Panc1 (cell line): ENCODE data around the gene WBP1L. TPM values are rescaled to one million over a fixed set of nuclear protein-coding genes. Genes with fewer than 3 reads are reported as not detected.

Experiments used
- ATAC-seq: fragments of 200-7000 bp; cut with Tn5 transposase; 2 replicates; pipeline ENCODE4 v1.9.1; 2020; ENCODE audit warnings: mild to moderate bottlenecking, moderate library complexity
- BruUV-seq: library from RNA; stranded (reverse); fragments of 400-500 nt; replicated peaks from 2 replicates; lab custom pipeline; 2021; lab: Mats Ljungman, UMichigan
- CTCF ChIA-PET: fragments of 300-600 bp; sonication (Branson Sonifier 250); formaldehyde crosslinking; loops from one replicate; lab custom pipeline; 2022; ENCODE audit warnings: antibody characterized with exemption; lab: Charles Lee
- POLR2A ChIA-PET: fragments of 300-600 bp; sonication (Branson Sonifier 250); formaldehyde crosslinking; loops from one replicate; lab custom pipeline; 2022; ENCODE audit warnings: antibody characterized with exemption; lab: Charles Lee
- DNase-seq: peaks from one replicate; pipeline ENCODE4 v3.0.0-alpha.2; 2010; ENCODE audit warnings: low read depth, low spot score
- H3K27ac ChIP-seq: 2 replicates; pipeline ENCODE4 v1.5.1; 2011; ENCODE audit warnings: mild to moderate bottlenecking, low read length, inconsistent platforms
- H3K27me3 ChIP-seq: fragments of 200-500 bp; sonication (Bioruptor generic); 2 replicates; pipeline ENCODE4 v1.6.0; 2014; ENCODE audit warnings: low read length, inconsistent platforms; ENCODE audit not compliant: control insufficient read depth, insufficient read depth
- H3K36me3 ChIP-seq: fragments of 200-500 bp; sonication (Bioruptor generic); 2 replicates; pipeline ENCODE4 v1.5.1; 2014; ENCODE audit warnings: inconsistent platforms, mild to moderate bottlenecking, low read length, moderate library complexity; ENCODE audit not compliant: control insufficient read depth, insufficient read depth
- H3K4me1 ChIP-seq: 2 replicates; pipeline ENCODE4 v1.5.1; 2011; ENCODE audit warnings: inconsistent platforms, mild to moderate bottlenecking, low read length, moderate library complexity; ENCODE audit not compliant: control insufficient read depth, insufficient read depth
- H3K4me3 ChIP-seq, 2 experiments: 2 replicates each; pipeline ENCODE4 v1.5.1; 2011 to 2012; ENCODE audit warnings: low read depth in 2 of 2, low read length in 2 of 2, mild to moderate bottlenecking in 2 of 2, inconsistent platforms in 1 of 2, moderate library complexity in 1 of 2
- H3K9me3 ChIP-seq: fragments of 200-500 bp; sonication (Bioruptor generic); 2 replicates; pipeline ENCODE4 v1.5.1; 2014; ENCODE audit warnings: low read depth, mild to moderate bottlenecking, inconsistent platforms, low read length, moderate library complexity; ENCODE audit not compliant: control insufficient read depth, insufficient read depth
- CTCF ChIP-seq: fragments of 450-650 bp; IDR thresholded peaks from 2 replicates; pipeline ENCODE4 v1.5.1; 2017; ENCODE audit warnings: mild to moderate bottlenecking
- POLR2AphosphoS5 ChIP-seq: IDR thresholded peaks from 2 replicates; pipeline ENCODE4 v1.6.1; 2012; ENCODE audit warnings: mild to moderate bottlenecking, low read depth, low read length, moderate library complexity
- REST ChIP-seq, 2 experiments: IDR thresholded peaks; 2 replicates each; pipeline ENCODE4 v1.6.1; 2011 to 2012; ENCODE audit warnings: low read depth in 2 of 2, control low read depth in 1 of 2, low read length in 1 of 2, mild to moderate bottlenecking in 1 of 2, moderate library complexity in 1 of 2; ENCODE audit not compliant: insufficient read depth in 1 of 2
- SIN3A ChIP-seq: IDR thresholded peaks from 2 replicates; pipeline ENCODE4 v1.6.1; 2012; ENCODE audit warnings: low read depth, mild to moderate bottlenecking, low read length, moderate library complexity, borderline replicate concordance; ENCODE audit not compliant: insufficient read depth
- TCF7L2 ChIP-seq: IDR thresholded peaks from 2 replicates; pipeline ENCODE4 v1.6.1; 2011; ENCODE audit warnings: mild to moderate bottlenecking, low read depth, low read length, inconsistent platforms
- in situ Hi-C: cut with HindIII; loops from 2 replicates; pipeline ENCODE4 v1.10.0; 2016; ENCODE audit warnings: low sequenced_read_pairs, low pct_unique_long_range_greater_than_20kb
- intact Hi-C: fragments of 100-400 bp; cut with micrococcal nuclease; formaldehyde crosslinking; loops from one replicate; pipeline ENCODE4 v1.10.0; 2022; ENCODE audit not compliant: unreplicated experiment
- total RNA-seq: library from RNA; stranded (reverse); gene quantifications from one replicate; pipeline ENCODE4 v1.2.1, GENCODE V29; 2021; ENCODE audit not compliant: unreplicated experiment

WBP1L gene
- total RNA-seq, 1 experiment from 2014 or later: 91.3 TPM

GRCh38 chr10:102744374-102745051, 765 bp downstream of the WBP1L start:
- DNase-seq: no peak
- Histone ChIP-seq H3K27ac (peak overlapping the region; percentile 90), H3K4me1 (peaks cover 24% of the 10 kb centered on the region), H3K4me3 (peak overlapping the region; percentile 79 to 92), H3K9me3 (no peaks in the 10 kb centered on the region; the same call in 1 of the 2 replicates), H3K36me3 (peaks cover 6% of the 10 kb centered on the region; the same call in 1 of the 2 replicates), H3K27me3 (no peaks in the 10 kb centered on the region)
- POLR2A ChIA-PET: interaction anchor here (0.6 to 0.7 kb wide), 2 partner anchors 20 to 167 kb away, joined by 4 read pairs; no protein-coding TSS in a partner anchor
- ATAC-seq: peak; percentile 31
- intact Hi-C loops (no loop called here), in situ Hi-C loops (no loop called here)
- CTCF ChIA-PET: no interaction called here
- TSS peak; percentile 62 for BruUV-seq
- TF ChIP-seq POLR2AphosphoS5: no peak
- TF ChIP-seq SIN3A: peak; percentile 51; the same call in 1 of the 2 replicates

GRCh38 chr10:102745157-102745556, 1.4 kb downstream of the WBP1L start:
- no peaks in the 10 kb centered on the region for H3K27me3 ChIP-seq
- POLR2A ChIA-PET: interaction anchor here (0.7 kb wide), 1 partner anchor 166 kb away, joined by 4 read pairs; no protein-coding TSS in a partner anchor
- H3K4me3 ChIP-seq: peak overlapping the region; percentile 79 to 92
- BruUV-seq: no TSS peak
- H3K9me3 ChIP-seq: no peaks in the 10 kb centered on the region; the same call in 1 of the 2 replicates
- H3K27ac ChIP-seq: peak overlapping the region; percentile 90
- intact Hi-C loops: no loop called here
- ATAC-seq (no peak), DNase-seq (no peak)
- peaks cover 6% of the 10 kb centered on the region; the same call in 1 of the 2 replicates for H3K36me3 ChIP-seq
- H3K4me1 ChIP-seq: peaks cover 24% of the 10 kb centered on the region
- TF ChIP-seq REST (IDR thresholded peaks at IDR 0.05; ENCODE audit: insufficient read depth in 1 of 2, low read depth in 2 of 2, low read length in 1 of 2) (no peak), POLR2AphosphoS5 (no peak), CTCF (no peak), SIN3A (no peak), TCF7L2 (no peak)
- CTCF ChIA-PET: no interaction called here
- in situ Hi-C loops: no loop called here
